Naive thymus-derived CD8-positive, alpha-beta T cell (primary cell): Measurements from ENCODE around the gene NELL1. TPM values are rescaled to one million over a fixed set of nuclear protein-coding genes. Genes with fewer than 3 reads are reported as not detected.

Experiments used
- ATAC-seq, 2 donors: fragments of 150-1000 bp; cut with Tn5 transposase in 1 of 2; sonication (Bioruptor Pico), chemical (Tn5 transposase) in 1 of 2; 1 replicate in 1 of 2; 2 replicates in 1 of 2; pipeline ENCODE4 v1.10.0; 2021; ENCODE audit warnings: mild to moderate bottlenecking in 2 of 2, moderate library complexity in 2 of 2
- POLR2A ChIA-PET: fragments of 350-600 bp; sonication (Branson Sonifier 250); formaldehyde crosslinking; loops from one replicate; lab custom pipeline; 2021; ENCODE audit warnings: antibody characterized with exemption; lab: Charles Lee
- DNase-seq, 10 donors: peaks; one replicate each; pipeline versions ENCODE4 v3.0.0 to v3.0.0-alpha.2; 2020 to 2022
- H3K27ac Mint-ChIP-seq, 10 donors: one replicate each; pipeline ENCODE4 v1.8.0; 2020 to 2022; ENCODE audit warnings: mild to moderate bottlenecking in 10 of 10, mixed read lengths in 10 of 10, moderate library complexity in 4 of 10, inconsistent platforms in 1 of 10
- H3K27me3 Mint-ChIP-seq, 5 donors: one replicate each; pipeline ENCODE4 v1.8.0; 2021 to 2022; ENCODE audit warnings: mixed read lengths in 5 of 5
- H3K36me3 Mint-ChIP-seq, 3 donors: one replicate each; pipeline ENCODE4 v1.8.0; 2020 to 2022; ENCODE audit warnings: mixed read lengths in 3 of 3, mild to moderate bottlenecking in 2 of 3, inconsistent platforms in 1 of 3
- H3K4me1 Mint-ChIP-seq, 4 donors: one replicate each; pipeline ENCODE4 v1.8.0; 2021 to 2022; ENCODE audit warnings: mixed read lengths in 4 of 4
- H3K4me3 Mint-ChIP-seq, 10 donors: one replicate each; pipeline ENCODE4 v1.8.0; 2020 to 2022; ENCODE audit warnings: mild to moderate bottlenecking in 10 of 10, mixed read lengths in 10 of 10, moderate library complexity in 6 of 10, inconsistent platforms in 1 of 10
- H3K9me3 Mint-ChIP-seq, 9 donors: one replicate each; pipeline ENCODE4 v1.8.0; 2020 to 2022; ENCODE audit warnings: mixed read lengths in 9 of 9, mild to moderate bottlenecking in 3 of 9, inconsistent platforms in 1 of 9, moderate library complexity in 1 of 9
- polyA plus RNA-seq, 3 donors: library from polyadenylated mRNA; unstranded; fragments of 300-500 nt; fragmentation: Illumina TruSeq; gene quantifications; one replicate each; pipeline ENCODE4 v1.2.3, GENCODE V29; 2021
- total RNA-seq, 8 experiments: library from RNA in 2 of 8; stranded (reverse) in 2 of 8; gene quantifications; one replicate each; pipeline ENCODE4 v1.2.3 and lab custom pipeline; 2021 to 2026

NELL1 gene
- total and polyA plus RNA-seq, 5 experiments from 2014 or later, result not detected

DNA sequence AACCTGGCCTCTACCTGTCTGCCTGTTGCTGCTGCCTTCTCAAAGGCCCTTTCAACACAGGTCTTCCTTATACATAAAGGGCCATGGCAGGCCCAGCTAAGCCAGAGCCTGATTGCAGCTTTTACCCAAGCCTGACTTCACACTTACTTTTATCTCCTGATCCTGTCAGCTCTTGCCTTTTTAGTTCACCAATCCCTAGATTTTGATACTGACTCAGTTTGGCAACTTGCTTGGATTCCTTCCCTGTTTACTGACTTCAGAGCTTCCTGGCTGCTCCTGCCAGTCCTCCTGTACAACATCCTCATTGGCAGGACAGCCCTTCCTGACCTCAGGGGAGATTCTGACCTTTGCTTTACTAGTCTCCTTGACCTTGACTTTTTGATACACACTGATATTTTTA lies 195.2 kb downstream of the NELL1 start:
- Mint-ChIP-seq H3K27ac (no peak overlapping the region), H3K4me3 (no peak overlapping the region), H3K36me3 (no peaks in the 10 kb centered on the region), H3K4me1 (no peaks in the 10 kb centered on the region), H3K27me3 (peaks cover 0 to 2% (median 0%) of the 10 kb centered on the region in 5 donors), H3K9me3 (peaks cover 0 to 2% (median 0%) of the 10 kb centered on the region in 9 donors)
- ATAC-seq (no peak), DNase-seq (no peak)
- POLR2A ChIA-PET, result no interaction called here

GRCh38 chr11:20865161-20865560 lies 195.8 kb downstream of the NELL1 start:
- peaks cover 0 to 2% (median 0%) of the 10 kb centered on the region in 5 donors for H3K27me3 Mint-ChIP-seq
- H3K4me3 Mint-ChIP-seq, result no peak overlapping the region
- ATAC-seq, result no peak
- no peaks in the 10 kb centered on the region for H3K36me3 Mint-ChIP-seq
- DNase-seq, result no peak
- H3K4me1 Mint-ChIP-seq, result no peaks in the 10 kb centered on the region
- peaks cover 0 to 3% (median 0%) of the 10 kb centered on the region in 9 donors for H3K9me3 Mint-ChIP-seq
- POLR2A ChIA-PET, result no interaction called here
- H3K27ac Mint-ChIP-seq, result no peak overlapping the region

GRCh38 chr11:20869123-20869522 lies 199.7 kb downstream of the NELL1 start:
- Mint-ChIP-seq H3K4me1 (no peaks in the 10 kb centered on the region), H3K27me3 (no peaks in the 10 kb centered on the region), H3K27ac (no peak overlapping the region), H3K4me3 (no peak overlapping the region), H3K9me3 (peaks cover 0 to 3% (median 0%) of the 10 kb centered on the region in 9 donors), H3K36me3 (no peaks in the 10 kb centered on the region)
- DNase-seq (no peak), ATAC-seq (no peak)
- POLR2A ChIA-PET, result no interaction called here

DNA sequence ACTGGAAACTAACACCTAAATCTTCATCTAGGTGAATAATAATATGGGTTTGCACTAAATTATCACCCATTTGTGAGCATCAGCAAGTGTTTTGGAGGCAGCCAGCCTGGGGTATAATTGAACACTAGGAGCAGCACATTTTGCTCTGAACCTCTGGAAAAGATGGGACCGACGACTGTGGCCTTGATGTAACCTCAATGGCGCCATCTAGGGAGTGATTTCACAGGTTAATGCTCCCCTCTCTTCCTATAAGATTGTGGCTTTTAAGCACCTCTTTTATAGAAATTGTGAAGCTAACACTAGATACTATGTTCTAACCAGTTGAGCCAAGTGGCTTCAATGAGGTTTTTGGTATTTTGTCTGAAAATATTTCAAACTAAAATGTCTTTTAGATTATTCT lies 203.7 kb downstream of the NELL1 start:
- Mint-ChIP-seq H3K4me1 (no peaks in the 10 kb centered on the region), H3K4me3 (no peak overlapping the region), H3K36me3 (no peaks in the 10 kb centered on the region), H3K27me3 (peaks cover 0 to 4% (median 0%) of the 10 kb centered on the region in 5 donors), H3K9me3 (peaks cover 0 to 7% (median 0%) of the 10 kb centered on the region in 9 donors), H3K27ac (no peak overlapping the region)
- POLR2A ChIA-PET, result no interaction called here
- DNase-seq (no peak), ATAC-seq (no peak)

DNA sequence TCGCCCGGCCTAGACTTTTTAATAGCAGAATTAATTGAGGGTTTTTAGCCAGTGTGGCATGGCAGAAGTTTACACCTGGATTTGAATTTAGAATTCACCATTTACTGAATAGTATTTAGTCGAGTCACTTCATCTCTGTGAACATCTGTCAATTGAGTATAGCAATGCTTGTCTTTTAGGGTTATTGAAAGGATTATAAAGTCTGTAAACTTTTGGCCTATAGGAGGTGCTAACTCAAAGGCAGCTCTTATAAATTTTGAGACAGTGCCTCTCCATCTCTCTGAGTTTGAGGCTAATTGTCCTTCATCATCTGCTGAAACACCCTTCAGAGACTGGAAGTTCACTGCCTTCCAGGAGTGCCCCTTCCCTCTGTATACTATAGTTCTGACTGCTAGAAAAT lies 205.0 kb downstream of the NELL1 start:
- Mint-ChIP-seq H3K36me3 (no peaks in the 10 kb centered on the region), H3K4me1 (no peaks in the 10 kb centered on the region), H3K27ac (no peak overlapping the region), H3K27me3 (peaks cover 0 to 7% (median 2%) of the 10 kb centered on the region in 5 donors), H3K4me3 (no peak overlapping the region), H3K9me3 (peaks cover 0 to 10% (median 2%) of the 10 kb centered on the region in 9 donors)
- POLR2A ChIA-PET, result no interaction called here
- no peak for DNase-seq
- no peak for ATAC-seq

- Mint-ChIP-seq H3K4me3 (no peak overlapping the region), H3K27me3 (peaks cover 0 to 7% (median 2%) of the 10 kb centered on the region in 5 donors), H3K9me3 (peaks cover 0 to 10% (median 2%) of the 10 kb centered on the region in 9 donors), H3K36me3 (no peaks in the 10 kb centered on the region), H3K4me1 (no peaks in the 10 kb centered on the region), H3K27ac (no peak overlapping the region)
- DNase-seq (no peak), ATAC-seq (no peak)
- POLR2A ChIA-PET, result no interaction called here
Observed at GRCh38 chr11:20875889-20876288, 206.5 kb downstream of the NELL1 start.

DNA sequence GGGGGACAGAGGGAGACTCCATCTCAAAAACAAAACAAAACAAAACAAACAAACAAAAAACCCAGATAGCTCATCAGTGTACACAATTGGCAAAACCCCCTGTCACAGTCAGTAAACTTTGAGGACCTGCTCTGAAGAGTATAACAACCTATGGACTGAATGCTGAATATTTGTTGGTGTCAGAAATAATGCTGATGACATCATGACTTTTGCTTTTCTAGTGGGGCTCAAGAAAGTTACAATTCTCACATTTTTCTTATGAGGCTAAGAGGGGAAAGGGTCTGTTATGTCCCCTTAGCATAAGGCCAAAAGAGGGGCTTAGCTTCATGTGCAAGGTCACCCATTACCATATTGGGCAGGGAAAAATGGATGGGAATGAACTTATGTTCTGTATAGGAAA lies 207.4 kb downstream of the NELL1 start:
- H3K4me1 Mint-ChIP-seq, result no peaks in the 10 kb centered on the region
- no peak overlapping the region for H3K27ac Mint-ChIP-seq
- POLR2A ChIA-PET, result no interaction called here
- peaks cover 0 to 7% (median 2%) of the 10 kb centered on the region in 5 donors for H3K27me3 Mint-ChIP-seq
- no peak for DNase-seq
- ATAC-seq, result no peak
- peaks cover 0 to 10% (median 2%) of the 10 kb centered on the region in 9 donors for H3K9me3 Mint-ChIP-seq
- H3K4me3 Mint-ChIP-seq, result no peak overlapping the region
- H3K36me3 Mint-ChIP-seq, result no peaks in the 10 kb centered on the region

- Mint-ChIP-seq H3K9me3 (peaks cover 0 to 10% (median 2%) of the 10 kb centered on the region in 9 donors), H3K4me1 (no peaks in the 10 kb centered on the region), H3K4me3 (no peak overlapping the region), H3K27me3 (peaks cover 0 to 7% (median 2%) of the 10 kb centered on the region in 5 donors), H3K27ac (no peak overlapping the region), H3K36me3 (no peaks in the 10 kb centered on the region)
- POLR2A ChIA-PET, result no interaction called here
- DNase-seq (no peak), ATAC-seq (no peak)
Observed at GRCh38 chr11:20880094-20880493, 210.7 kb downstream of the NELL1 start.

- Mint-ChIP-seq H3K9me3 (peaks cover 0 to 10% (median 2%) of the 10 kb centered on the region in 9 donors), H3K27me3 (peaks cover 0 to 4% (median 2%) of the 10 kb centered on the region in 5 donors), H3K36me3 (no peaks in the 10 kb centered on the region), H3K4me1 (no peaks in the 10 kb centered on the region), H3K4me3 (no peak overlapping the region), H3K27ac (no peak overlapping the region)
- no peak for DNase-seq
- no peak for ATAC-seq
- POLR2A ChIA-PET, result no interaction called here
Observed at GRCh38 chr11:20881328-20882079, 212.1 kb downstream of the NELL1 start.

GRCh38 chr11:20887137-20887536 lies 217.8 kb downstream of the NELL1 start:
- Mint-ChIP-seq H3K4me3 (no peak overlapping the region), H3K27ac (no peak overlapping the region), H3K36me3 (no peaks in the 10 kb centered on the region), H3K4me1 (no peaks in the 10 kb centered on the region), H3K9me3 (peaks cover 0 to 22% (median 3%) of the 10 kb centered on the region in 9 donors), H3K27me3 (peaks cover 0 to 7% (median 0%) of the 10 kb centered on the region in 5 donors)
- no peak for DNase-seq
- POLR2A ChIA-PET, result no interaction called here
- ATAC-seq, result no peak

DNA sequence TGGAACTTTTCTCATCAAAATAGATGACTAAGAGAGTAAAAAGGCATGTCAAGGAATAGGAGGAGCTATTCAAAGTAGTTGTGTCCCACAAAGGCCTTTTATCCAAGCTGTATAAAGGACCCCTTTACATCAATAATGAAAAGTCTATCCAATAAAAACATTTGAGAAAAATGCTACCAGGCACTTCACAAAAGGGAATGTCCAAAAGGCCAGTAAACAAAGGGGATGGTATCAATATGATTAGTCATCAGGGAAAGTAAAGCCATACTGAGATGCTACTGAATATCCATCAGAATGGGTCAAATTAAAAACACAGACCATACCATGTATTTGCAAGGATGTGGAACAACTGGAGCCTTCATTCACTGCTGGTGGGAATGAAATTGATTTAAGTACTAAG lies 224.9 kb downstream of the NELL1 start:
- H3K4me3 Mint-ChIP-seq, result no peak overlapping the region
- POLR2A ChIA-PET, result no interaction called here
- peaks cover 0 to 3% (median 0%) of the 10 kb centered on the region in 5 donors for H3K27me3 Mint-ChIP-seq
- H3K36me3 Mint-ChIP-seq, result no peaks in the 10 kb centered on the region
- no peaks in the 10 kb centered on the region for H3K4me1 Mint-ChIP-seq
- no peak for ATAC-seq
- peaks cover 0 to 26% (median 15%) of the 10 kb centered on the region in 9 donors for H3K9me3 Mint-ChIP-seq
- H3K27ac Mint-ChIP-seq, result no peak overlapping the region
- DNase-seq, result no peak

DNA sequence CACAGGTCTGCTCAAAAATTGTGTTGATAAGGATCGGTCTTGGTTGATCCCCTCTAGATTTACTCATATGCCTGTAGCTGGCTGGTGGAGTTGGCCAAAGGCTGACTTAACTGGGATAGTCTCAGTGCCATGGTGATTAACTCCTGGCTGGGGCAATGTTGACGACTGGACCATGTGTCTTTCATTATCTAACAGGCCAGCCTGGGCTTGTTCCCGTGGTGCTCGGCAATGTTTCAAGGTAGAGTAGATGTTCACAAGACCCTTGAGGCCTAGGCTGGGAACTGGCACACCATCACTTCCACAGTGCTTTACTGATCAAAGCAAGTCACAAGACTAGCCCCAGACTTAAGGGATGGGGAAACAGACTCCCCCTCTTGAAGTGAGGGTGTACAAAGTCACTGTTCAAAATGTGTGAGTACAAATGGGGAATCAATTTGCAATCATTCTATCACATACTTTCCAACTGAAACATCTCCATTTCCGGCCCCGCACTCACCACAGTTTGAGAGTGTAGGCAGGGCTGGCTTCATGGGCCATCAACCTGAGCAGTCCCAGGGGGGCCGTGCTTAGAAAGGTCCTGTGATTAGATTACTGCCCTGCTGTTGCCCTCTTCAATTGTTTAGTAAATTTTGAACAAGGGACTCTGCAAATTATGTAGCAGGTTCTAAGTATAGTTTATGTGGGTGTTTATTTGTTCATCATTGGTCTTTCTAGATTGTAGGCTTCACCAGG lies 240.8 kb downstream of the NELL1 start:
- no peaks in the 10 kb centered on the region for H3K27me3 Mint-ChIP-seq
- no peak for ATAC-seq
- H3K4me1 Mint-ChIP-seq, result no peaks in the 10 kb centered on the region
- no peaks in the 10 kb centered on the region for H3K36me3 Mint-ChIP-seq
- POLR2A ChIA-PET, result no interaction called here
- peaks cover 0 to 16% (median 5%) of the 10 kb centered on the region in 9 donors for H3K9me3 Mint-ChIP-seq
- H3K4me3 Mint-ChIP-seq, result no peak overlapping the region
- no peak for DNase-seq
- H3K27ac Mint-ChIP-seq, result no peak overlapping the region

- H3K4me3 Mint-ChIP-seq, result no peak overlapping the region
- DNase-seq (no peak), ATAC-seq (no peak)
- H3K9me3 Mint-ChIP-seq, result peaks cover 0 to 11% (median 1%) of the 10 kb centered on the region in 9 donors
- no peak overlapping the region for H3K27ac Mint-ChIP-seq
- no peaks in the 10 kb centered on the region for H3K4me1 Mint-ChIP-seq
- POLR2A ChIA-PET, result no interaction called here
- no peaks in the 10 kb centered on the region for H3K27me3 Mint-ChIP-seq
- H3K36me3 Mint-ChIP-seq, result no peaks in the 10 kb centered on the region
Observed at GRCh38 chr11:20910733-20911132, 241.3 kb downstream of the NELL1 start.
